ENCODE data around the gene SSH3. TPM values are rescaled to one million over a fixed set of nuclear protein-coding genes. Genes with fewer than 3 reads are reported as not detected.

SSH3 gene
- total and polyA plus RNA-seq, 2 of the 8 experiments (the other 6 are each of a cell fraction or from before 2014, with no cell fraction given): 16.9 to 19.8 TPM

- peaks cover 0 to 6% of the 10 kb centered on the region in 2 experiments for H4K20me1 ChIP-seq (replicated peaks in 1 of 2; ENCODE audit: control insufficient read depth in 1 of 2, insufficient read depth in 2 of 2, low read length in 2 of 2)
- no peak overlapping the region for H2BK120ac ChIP-seq (replicated peaks; ENCODE audit: low read depth, low read length)
- no peak overlapping the region for H3K4ac ChIP-seq (replicated peaks; ENCODE audit: insufficient read length, low read depth, low read length)
- H3K4me2 ChIP-seq (ENCODE audit: insufficient read depth in 1 of 2, low read depth in 2 of 2, low read length in 2 of 2): no peak overlapping the region
- H3K9me3 ChIP-seq (ENCODE audit: insufficient read depth in 2 of 2, low read depth in 1 of 2, low read length in 1 of 2): no peaks in the 10 kb centered on the region; a peak in 1 of 4 replicates
- no peak overlapping the region for H2BK15ac ChIP-seq (ENCODE audit: low read length)
- no peak overlapping the region for H3K56ac ChIP-seq (replicated peaks; ENCODE audit: insufficient read length, low read depth, low read length)
- no peak overlapping the region for H3K14ac ChIP-seq (ENCODE audit: insufficient read length)
- ChIA-PET CTCF (ENCODE audit: partially characterized antibody) (interaction anchor here (0.7 to 1.2 kb wide), 2 partner anchors 21 to 241 kb away, joined by 3 read pairs; no protein-coding TSS in a partner anchor), POLR2A (ENCODE audit: partially characterized antibody) (no interaction called here)
- WGBS, 2 experiments (ENCODE audit: extremely low coverage in 1 of 2, insufficient coverage in 1 of 2, insufficient read length in 1 of 2, insufficient replicate concordance in 2 of 2, low coverage in 1 of 2, low lambda C conversion rate in 2 of 2, missing lambda C conversion rate in 1 of 2): 84% methylated on average over 1 of the region's 1 CpG; no CpG with 5 or more reads in 1 of the 2 experiments
- H3K9ac ChIP-seq (replicated peaks in 1 of 4; ENCODE audit: extremely low read depth in 1 of 4, low read depth in 3 of 4, low read length in 3 of 4): no peak overlapping the region
- no peaks in the 10 kb centered on the region; the same call in 1 of the 2 replicates for H3K79me1 ChIP-seq (ENCODE audit: low read depth, low read length)
- H2AK5ac ChIP-seq (ENCODE audit: low read depth, low read length): no peak overlapping the region
- H3K4me3 ChIP-seq (ENCODE audit: extremely low read depth in 1 of 4, insufficient read depth in 2 of 4, low read depth in 3 of 4, low read length in 4 of 4): no peak overlapping the region
- peaks cover 0 to 18% (median 11%) of the 10 kb centered on the region in 4 experiments; a peak in 3 of 8 replicates for H3K36me3 ChIP-seq (ENCODE audit: control insufficient read depth in 2 of 4, insufficient read depth in 4 of 4, low read length in 3 of 4)
- no peak overlapping the region for H4K91ac ChIP-seq (replicated peaks; ENCODE audit: insufficient read length, low read length)
- H3K18ac ChIP-seq (ENCODE audit: extremely low read depth, low read length): no peak overlapping the region
- H4K5ac ChIP-seq (ENCODE audit: insufficient read length, low read depth, low read length): no peak overlapping the region
- H3K27ac ChIP-seq (ENCODE audit: low read depth, low read length): no peak overlapping the region
- DNase-seq (ENCODE audit: low read depth in 1 of 2, low spot score in 2 of 2) (no peak), FAIRE-seq (no peak)
- no peaks in the 10 kb centered on the region for H3K27me3 ChIP-seq (replicated peaks in 1 of 4; ENCODE audit: control insufficient read depth in 3 of 4, extremely low read depth in 1 of 4, insufficient read depth in 3 of 4, low read length in 3 of 4)
- no peak overlapping the region for H2BK12ac ChIP-seq (ENCODE audit: low read depth, low read length)
- no peaks in the 10 kb centered on the region; a peak in 1 of 7 replicates for H3K4me1 ChIP-seq (replicated peaks in 1 of 4; ENCODE audit: control insufficient read depth in 3 of 4, insufficient read depth in 4 of 4, low read length in 3 of 4)
- no peak overlapping the region for H3K23ac ChIP-seq (ENCODE audit: insufficient read length)
- no peak overlapping the region for H4K8ac ChIP-seq (ENCODE audit: extremely low read depth, insufficient read depth, low read length)
- H3K23me2 ChIP-seq (ENCODE audit: low read depth, low read length): no peaks in the 10 kb centered on the region
- no peak overlapping the region for H2AFZ ChIP-seq (ENCODE audit: low read length)
- H3K79me2 ChIP-seq (ENCODE audit: control insufficient read depth in 1 of 2, insufficient read depth in 2 of 2, low read length in 2 of 2): no peaks in the 10 kb centered on the region
- H2BK20ac ChIP-seq (ENCODE audit: low read length): no peak overlapping the region
- no peak overlapping the region for H2BK5ac ChIP-seq (ENCODE audit: low read depth, low read length)
- TF ChIP-seq TCF12 (IDR thresholded peaks at IDR 0.05; ENCODE audit: low read depth, low read length) (no peak), RBBP5 (IDR thresholded peaks at IDR 0.05; ENCODE audit: borderline replicate concordance, low read depth, low read length) (no peak), GTF2F1 (IDR thresholded peaks at IDR 0.05; ENCODE audit: borderline replicate concordance, low read depth, low read length) (no peak), ATF3 (IDR thresholded peaks at IDR 0.05; ENCODE audit: insufficient read depth, low read depth, low read length) (no peak), NRF1 (IDR thresholded peaks at IDR 0.05; ENCODE audit: low read depth, low read length) (no peak), KDM1A (IDR thresholded peaks at IDR 0.05; ENCODE audit: borderline replicate concordance, low read length) (no peak), HDAC6 (IDR thresholded peaks at IDR 0.05; ENCODE audit: low read depth, low read length) (no peak), ZNF274 (IDR thresholded peaks at IDR 0.05; ENCODE audit: borderline replicate concordance, extremely low read depth, low read length) (no peak), SP2 (IDR thresholded peaks at IDR 0.05; ENCODE audit: low read length) (no peak), BRCA1 (IDR thresholded peaks at IDR 0.05; ENCODE audit: low read depth, low read length) (no peak), BACH1 (IDR thresholded peaks at IDR 0.05; ENCODE audit: low read length) (no peak), CHD1 (IDR thresholded peaks at IDR 0.05; ENCODE audit: low read depth, low read length) (no peak), CREB1 (IDR thresholded peaks at IDR 0.05) (no peak), CBX8 (IDR thresholded peaks at IDR 0.05; ENCODE audit: borderline replicate concordance, low read depth, low read length) (no peak), SAP30 (IDR thresholded peaks at IDR 0.05; ENCODE audit: insufficient read depth, insufficient replicate concordance, low read length) (no peak)
Observed at GRCh38 chr11:67295846-67296245, 7.5 kb upstream of the SSH3 start.
